Measurements from ENCODE around the gene CCDC87. TPM values are rescaled to one million over a fixed set of nuclear protein-coding genes. Genes with fewer than 3 reads are reported as not detected.

The CCDC87 gene
- total RNA-seq, 1 donor from 2014 or later, result 0.20 TPM

Other genes starting within 250 kb of the CCDC87 start
- 80.5 and 86.2 TPM in 2 replicates for gene BRMS1, start 248.0 kb downstream of the CCDC87 start, total RNA-seq
- gene B4GAT1, start 245.4 kb downstream of the CCDC87 start, total RNA-seq, result 34.2 and 36.7 TPM in 2 replicates
- 0.33 and 0.85 TPM in 2 replicates for gene SLC29A2, start 221.3 kb downstream of the CCDC87 start, total RNA-seq
- not detected in 2 replicates for gene NPAS4, start 172.0 kb downstream of the CCDC87 start, total RNA-seq
- 46.9 and 48.5 TPM in 2 replicates for gene MRPL11, start 154.2 kb downstream of the CCDC87 start, total RNA-seq
- 4.0 and 5.2 TPM in 2 replicates for gene PELI3, start 126.2 kb downstream of the CCDC87 start, total RNA-seq
- 65.5 and 89.1 TPM in 2 replicates for gene DPP3, start 112.6 kb downstream of the CCDC87 start, total RNA-seq
- 17.4 and 27.7 TPM in 2 replicates for gene BBS1, start 82.4 kb downstream of the CCDC87 start, total RNA-seq
- gene ZDHHC24, start 47.0 kb downstream of the CCDC87 start, total RNA-seq, result 17.4 and 20.2 TPM in 2 replicates
- gene ACTN3, start 46.2 kb downstream of the CCDC87 start, total RNA-seq, result 0.07 TPM in 2 replicates
- 20.4 TPM in 2 replicates for gene CTSF, start 24.5 kb downstream of the CCDC87 start, total RNA-seq
- 34.6 and 41.1 TPM in 2 replicates for gene CCS, start 122 bp upstream of the CCDC87 start, total RNA-seq
- gene RBM14, start 23.6 kb upstream of the CCDC87 start, total RNA-seq, result 23.2 and 43.6 TPM in 2 replicates
- gene RBM4, start 45.6 kb upstream of the CCDC87 start, total RNA-seq, result 124 and 181 TPM in 2 replicates
- gene RBM4B, start 84.8 kb upstream of the CCDC87 start, total RNA-seq, result 16.9 and 25.9 TPM in 2 replicates
- 34.0 and 67.0 TPM in 2 replicates for gene SPTBN2, start 136.2 kb upstream of the CCDC87 start, total RNA-seq

Measured in pulmonary artery endothelial cell (primary cell).